Activated T-cell treated with anti-CD3 and anti-CD28 coated beads, Interleukin-2, amount 50 U/mL, for 4 hours (primary cell): ENCODE results near the gene LEPROT. TPM values are rescaled to one million over a fixed set of nuclear protein-coding genes. Genes with fewer than 3 reads are reported as not detected.
"Not testable (repeated sequence)": the region's sequence is repeated elsewhere in the genome, so short reads cannot be mapped to it uniquely, and the experiment has no call there.

Experiments
- ATAC-seq, 2 donors: fragments of 200-7000 bp; cut with Tn5 transposase; one replicate each; pipeline ENCODE4 v1.10.0; 2021
- DNase-seq: peaks from one replicate; pipeline ENCODE4 v3.0.0-alpha.2; 2020
- H3K27me3 Mint-ChIP-seq: one replicate; pipeline ENCODE4 v1.8.0; 2021; ENCODE audit warnings: low read depth, mixed read lengths
- H3K36me3 Mint-ChIP-seq: one replicate; pipeline ENCODE4 v1.8.0; 2022; ENCODE audit warnings: mixed read lengths; ENCODE audit not compliant: insufficient read depth
- H3K4me1 Mint-ChIP-seq: one replicate; pipeline ENCODE4 v1.8.0; 2021; ENCODE audit warnings: low read depth, mixed read lengths
- H3K4me3 Mint-ChIP-seq: one replicate; pipeline ENCODE4 v1.8.0; 2021; ENCODE audit warnings: mild to moderate bottlenecking, moderate library complexity, mixed read lengths
- H3K9me3 Mint-ChIP-seq: one replicate; pipeline ENCODE4 v1.8.0; 2021; ENCODE audit warnings: mixed read lengths
- total RNA-seq, 3 donors: library from RNA; stranded (reverse); gene quantifications; one replicate each; pipeline ENCODE4 v1.2.1, GENCODE V29; 2021

LEPROT gene
- total RNA-seq, 3 donors from 2014 or later = 12.6 to 15.7 (median 12.6) TPM

- H3K9me3 Mint-ChIP-seq = no peaks in the 10 kb centered on the region
- DNase-seq (no peak), ATAC-seq (no peak)
- no peak overlapping the region for H3K4me3 Mint-ChIP-seq
- H3K36me3 Mint-ChIP-seq = peaks cover 4% of the 10 kb centered on the region
- H3K4me1 Mint-ChIP-seq = no peaks in the 10 kb centered on the region
- H3K27me3 Mint-ChIP-seq = no peaks in the 10 kb centered on the region
These were observed 19.9 kb downstream of the LEPROT start for GRCh38 chr1:65440322-65440900.

GRCh38 chr1:65440915-65441314 lies 20.4 kb downstream of the LEPROT start:
- Mint-ChIP-seq H3K36me3 (peaks cover 4% of the 10 kb centered on the region), H3K27me3 (no peaks in the 10 kb centered on the region), H3K9me3 (no peaks in the 10 kb centered on the region), H3K4me3 (no peak overlapping the region), H3K4me1 (no peaks in the 10 kb centered on the region)
- no peak for ATAC-seq
- no peak for DNase-seq

GRCh38 chr1:65441464-65441863 lies 21.0 kb downstream of the LEPROT start:
- no peak for ATAC-seq
- Mint-ChIP-seq H3K9me3 (no peaks in the 10 kb centered on the region), H3K4me3 (no peak overlapping the region), H3K4me1 (no peaks in the 10 kb centered on the region), H3K27me3 (no peaks in the 10 kb centered on the region), H3K36me3 (peaks cover 2% of the 10 kb centered on the region)
- DNase-seq = no peak

- no peaks in the 10 kb centered on the region for H3K9me3 Mint-ChIP-seq
- no peaks in the 10 kb centered on the region for H3K36me3 Mint-ChIP-seq
- no peaks in the 10 kb centered on the region for H3K4me1 Mint-ChIP-seq
- ATAC-seq = no peak
- H3K4me3 Mint-ChIP-seq = no peak overlapping the region
- no peak for DNase-seq
- H3K27me3 Mint-ChIP-seq = no peaks in the 10 kb centered on the region
These were observed 22.0 kb downstream of the LEPROT start for GRCh38 chr1:65442442-65442841.

- Mint-ChIP-seq H3K4me3 (no peak overlapping the region), H3K9me3 (no peaks in the 10 kb centered on the region), H3K36me3 (no peaks in the 10 kb centered on the region), H3K27me3 (no peaks in the 10 kb centered on the region), H3K4me1 (no peaks in the 10 kb centered on the region)
- no peak for ATAC-seq
- DNase-seq = no peak
These were observed 23.2 kb downstream of the LEPROT start for GRCh38 chr1:65443647-65444046.

- ATAC-seq = no peak
- H3K9me3 Mint-ChIP-seq = no peaks in the 10 kb centered on the region
- DNase-seq = no peak
- no peak overlapping the region for H3K4me3 Mint-ChIP-seq
- H3K27me3 Mint-ChIP-seq = no peaks in the 10 kb centered on the region
- no peaks in the 10 kb centered on the region for H3K36me3 Mint-ChIP-seq
- no peaks in the 10 kb centered on the region for H3K4me1 Mint-ChIP-seq
These were observed 23.7 kb downstream of the LEPROT start for GRCh38 chr1:65444128-65444640.

GRCh38 chr1:65445837-65446236 lies 25.4 kb downstream of the LEPROT start:
- no peak for DNase-seq
- no peak for ATAC-seq
- no peaks in the 10 kb centered on the region for H3K27me3 Mint-ChIP-seq
- no peaks in the 10 kb centered on the region for H3K36me3 Mint-ChIP-seq
- H3K4me3 Mint-ChIP-seq = no peak overlapping the region
- H3K9me3 Mint-ChIP-seq = no peaks in the 10 kb centered on the region
- no peaks in the 10 kb centered on the region for H3K4me1 Mint-ChIP-seq

GRCh38 chr1:65449214-65449823 lies 28.9 kb downstream of the LEPROT start:
- Mint-ChIP-seq H3K9me3 (no peaks in the 10 kb centered on the region), H3K4me1 (no peaks in the 10 kb centered on the region)
- no peak for ATAC-seq

GRCh38 chr1:65455678-65456077 lies 35.2 kb downstream of the LEPROT start:
- peaks cover 13% of the 10 kb centered on the region for H3K4me1 Mint-ChIP-seq
- H3K27me3 Mint-ChIP-seq, H3K36me3 Mint-ChIP-seq, ATAC-seq, H3K4me3 Mint-ChIP-seq, H3K9me3 Mint-ChIP-seq, DNase-seq: not testable (repeated sequence)

More at GRCh38 chr1:65449214-65449823, 28.9 kb downstream of the LEPROT start:
- H3K27me3 Mint-ChIP-seq = no peaks in the 10 kb centered on the region
- no peak for DNase-seq
- no peak overlapping the region for H3K4me3 Mint-ChIP-seq
- H3K36me3 Mint-ChIP-seq = no peaks in the 10 kb centered on the region

GRCh38 chr1:65456481-65456880 lies 36.0 kb downstream of the LEPROT start:
- H3K36me3 Mint-ChIP-seq = peaks cover 4% of the 10 kb centered on the region
- no peak overlapping the region for H3K4me3 Mint-ChIP-seq
- H3K27me3 Mint-ChIP-seq = no peaks in the 10 kb centered on the region
- DNase-seq (no peak), ATAC-seq (no peak)
- peaks cover 7% of the 10 kb centered on the region for H3K9me3 Mint-ChIP-seq
- H3K4me1 Mint-ChIP-seq = peaks cover 13% of the 10 kb centered on the region

GRCh38 chr1:65457868-65458267 lies 37.4 kb downstream of the LEPROT start:
- ATAC-seq (no peak), DNase-seq (no peak)
- Mint-ChIP-seq H3K27me3 (no peaks in the 10 kb centered on the region), H3K36me3 (peaks cover 4% of the 10 kb centered on the region), H3K9me3 (peaks cover 7% of the 10 kb centered on the region), H3K4me1 (peaks cover 13% of the 10 kb centered on the region), H3K4me3 (no peak overlapping the region)

- Mint-ChIP-seq H3K4me3 (no peak overlapping the region), H3K27me3 (no peaks in the 10 kb centered on the region), H3K4me1 (peaks cover 13% of the 10 kb centered on the region), H3K9me3 (peaks cover 7% of the 10 kb centered on the region), H3K36me3 (peaks cover 4% of the 10 kb centered on the region)
- ATAC-seq (no peak), DNase-seq (no peak)
These were observed 38.4 kb downstream of the LEPROT start for GRCh38 chr1:65458730-65459396.

- DNase-seq = no peak
- H3K27me3 Mint-ChIP-seq = no peaks in the 10 kb centered on the region
- H3K4me3 Mint-ChIP-seq = no peak overlapping the region
- H3K9me3 Mint-ChIP-seq = peaks cover 7% of the 10 kb centered on the region
- ATAC-seq = no peak
- H3K4me1 Mint-ChIP-seq = peaks cover 13% of the 10 kb centered on the region
- peaks cover 4% of the 10 kb centered on the region for H3K36me3 Mint-ChIP-seq
These were observed 38.9 kb downstream of the LEPROT start for GRCh38 chr1:65459397-65459768.

- not testable (repeated sequence) for H3K4me1 Mint-ChIP-seq, DNase-seq, H3K27me3 Mint-ChIP-seq, H3K4me3 Mint-ChIP-seq, ATAC-seq, H3K36me3 Mint-ChIP-seq
- H3K9me3 Mint-ChIP-seq = peaks cover 11% of the 10 kb centered on the region
These were observed 45.4 kb downstream of the LEPROT start for GRCh38 chr1:65465837-65466236.

- H3K4me1 Mint-ChIP-seq = no peaks in the 10 kb centered on the region
- ATAC-seq = no peak
These were observed 47.1 kb downstream of the LEPROT start for GRCh38 chr1:65467536-65467935.

More at GRCh38 chr1:65467536-65467935, 47.1 kb downstream of the LEPROT start:
- peaks cover 11% of the 10 kb centered on the region for H3K9me3 Mint-ChIP-seq
- DNase-seq = no peak
- H3K27me3 Mint-ChIP-seq = no peaks in the 10 kb centered on the region
- H3K4me3 Mint-ChIP-seq = no peak overlapping the region
- H3K36me3 Mint-ChIP-seq = peaks cover 6% of the 10 kb centered on the region
